Osteoblast (primary cell): ENCODE data around the gene NLGN1. TPM values are rescaled to one million over a fixed set of nuclear protein-coding genes. Genes with fewer than 3 reads are reported as not detected.
A peak's percentile ranks its signal among the peaks of the same experiment; 100 is the strongest.

Source experiments
- DNase-seq: peaks from one replicate; pipeline ENCODE4 v3.0.0; 2011; ENCODE audit warnings: low spot score, mixed read lengths; ENCODE audit not compliant: insufficient read length; ENCODE audit errors: missing footprints
- H2AFZ ChIP-seq: 2 replicates; pipeline ENCODE4 v1.6.0; 2011; ENCODE audit warnings: mild to moderate bottlenecking, low read length
- H3K27ac ChIP-seq: 2 replicates; pipeline ENCODE4 v1.5.1; 2011; ENCODE audit warnings: mild to moderate bottlenecking, low read depth, low read length, moderate library complexity
- H3K27me3 ChIP-seq: 2 replicates; pipeline ENCODE4 v1.6.0; 2012; ENCODE audit warnings: mild to moderate bottlenecking, control low read depth, inconsistent platforms, low read length, moderate library complexity; ENCODE audit not compliant: insufficient read depth
- H3K36me3 ChIP-seq: 2 replicates; pipeline ENCODE4 v1.5.1; 2011; ENCODE audit warnings: mild to moderate bottlenecking, low read length, control low read depth, moderate library complexity; ENCODE audit not compliant: insufficient read depth
- H3K4me1 ChIP-seq: 2 replicates; pipeline ENCODE4 v1.5.1; 2011; ENCODE audit warnings: mild to moderate bottlenecking, low read length, control low read depth, moderate library complexity; ENCODE audit not compliant: insufficient read depth
- H3K4me2 ChIP-seq: 2 replicates; pipeline ENCODE4 v1.6.0; 2011; ENCODE audit warnings: mild to moderate bottlenecking, low read length; ENCODE audit not compliant: insufficient read depth
- H3K4me3 ChIP-seq: fragments of 200-600 bp; sonication (generic); 3 replicates; pipeline ENCODE4 v1.5.1; 2012; ENCODE audit warnings: mild to moderate bottlenecking, low read length, inconsistent platforms; ENCODE audit not compliant: insufficient read depth
- H3K79me2 ChIP-seq: 2 replicates; pipeline ENCODE4 v1.6.0; 2012; ENCODE audit warnings: mild to moderate bottlenecking, low read length, control low read depth, inconsistent platforms; ENCODE audit not compliant: insufficient read depth
- H3K9me3 ChIP-seq: 2 replicates; pipeline ENCODE4 v1.5.1; 2011; ENCODE audit warnings: low read depth, low read length, control low read depth
- H4K20me1 ChIP-seq: 2 replicates; pipeline ENCODE4 v1.6.0; 2012; ENCODE audit warnings: mild to moderate bottlenecking, low read length, control low read depth; ENCODE audit not compliant: insufficient read depth
- total RNA-seq: library from RNA; depleted of rRNA; stranded (reverse); fragments of >200 nt; gene quantifications from 2 replicates; pipeline ENCODE4 v1.2.3, GENCODE V29; 2012
- TF ChIP-seq, protein P1 (sequence below): IDR thresholded peaks from 2 replicates; pipeline ENCODE4 v1.5.1; 2011; ENCODE audit warnings: mild to moderate bottlenecking, low read depth, low read length, moderate library complexity; ENCODE audit errors: extremely low read depth

The NLGN1 gene
- total RNA-seq, 1 donor = 9.0 TPM

DNA sequence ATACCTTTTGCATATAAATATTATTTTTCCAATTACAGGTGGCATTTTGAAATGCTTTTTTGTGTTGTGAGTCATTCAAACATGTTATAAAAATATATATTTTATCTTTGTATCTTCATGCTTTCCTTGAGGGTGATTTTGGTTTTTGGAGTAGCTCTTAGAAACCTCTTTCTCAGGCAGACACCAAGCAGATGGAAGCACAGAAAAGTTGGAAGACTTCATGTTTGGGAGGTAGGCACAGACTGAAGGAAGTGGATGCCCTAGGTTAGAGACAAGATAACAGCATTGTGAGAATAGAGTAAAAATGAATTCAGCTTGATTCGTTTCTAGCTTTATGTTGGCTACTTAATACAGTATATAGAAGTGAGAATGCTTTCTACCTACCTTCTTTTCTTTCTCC is 338.3 kb downstream of the NLGN1 start:
- DNase-seq = no peak
- Histone ChIP-seq H3K4me1 (peaks cover 8% of the 10 kb centered on the region), H3K27ac (no peak overlapping the region), H4K20me1 (no peaks in the 10 kb centered on the region), H3K27me3 (no peaks in the 10 kb centered on the region), H2AFZ (no peak overlapping the region), H3K4me3 (no peak overlapping the region), H3K4me2 (no peak overlapping the region), H3K9me3 (no peaks in the 10 kb centered on the region), H3K36me3 (no peaks in the 10 kb centered on the region), H3K79me2 (no peaks in the 10 kb centered on the region)
- TF ChIP-seq, protein P1, sequence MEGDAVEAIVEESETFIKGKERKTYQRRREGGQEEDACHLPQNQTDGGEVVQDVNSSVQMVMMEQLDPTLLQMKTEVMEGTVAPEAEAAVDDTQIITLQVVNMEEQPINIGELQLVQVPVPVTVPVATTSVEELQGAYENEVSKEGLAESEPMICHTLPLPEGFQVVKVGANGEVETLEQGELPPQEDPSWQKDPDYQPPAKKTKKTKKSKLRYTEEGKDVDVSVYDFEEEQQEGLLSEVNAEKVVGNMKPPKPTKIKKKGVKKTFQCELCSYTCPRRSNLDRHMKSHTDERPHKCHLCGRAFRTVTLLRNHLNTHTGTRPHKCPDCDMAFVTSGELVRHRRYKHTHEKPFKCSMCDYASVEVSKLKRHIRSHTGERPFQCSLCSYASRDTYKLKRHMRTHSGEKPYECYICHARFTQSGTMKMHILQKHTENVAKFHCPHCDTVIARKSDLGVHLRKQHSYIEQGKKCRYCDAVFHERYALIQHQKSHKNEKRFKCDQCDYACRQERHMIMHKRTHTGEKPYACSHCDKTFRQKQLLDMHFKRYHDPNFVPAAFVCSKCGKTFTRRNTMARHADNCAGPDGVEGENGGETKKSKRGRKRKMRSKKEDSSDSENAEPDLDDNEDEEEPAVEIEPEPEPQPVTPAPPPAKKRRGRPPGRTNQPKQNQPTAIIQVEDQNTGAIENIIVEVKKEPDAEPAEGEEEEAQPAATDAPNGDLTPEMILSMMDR = no peak

DNA sequence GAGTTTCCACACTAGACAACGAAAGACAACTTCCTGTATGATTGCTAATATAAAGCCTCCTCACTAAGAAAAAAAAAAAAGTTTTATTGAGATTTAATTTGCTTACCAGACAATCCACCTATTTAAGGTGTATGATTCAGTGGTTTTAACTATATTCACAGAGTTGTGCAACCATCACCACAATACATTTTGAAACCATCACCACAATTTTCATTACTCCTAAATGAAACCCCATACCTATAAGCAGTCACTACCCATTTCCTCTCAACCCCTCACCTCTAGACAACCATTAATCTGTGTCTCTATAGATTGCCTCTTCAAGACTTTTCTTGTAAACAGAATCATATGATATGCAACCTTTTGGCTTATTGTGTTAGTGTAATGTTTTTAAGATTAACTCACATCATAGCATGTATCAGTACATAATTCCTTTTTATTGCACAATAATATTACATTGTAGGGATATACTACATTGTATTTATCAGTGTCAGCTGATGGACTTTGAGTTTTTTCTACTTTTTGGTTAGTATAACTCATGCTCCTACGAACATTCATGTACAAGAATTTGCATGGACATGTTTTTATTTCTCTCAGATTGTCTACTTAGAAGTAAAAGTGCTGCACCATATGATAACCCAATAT is 339.7 kb downstream of the NLGN1 start:
- no peaks in the 10 kb centered on the region for H4K20me1 ChIP-seq
- H3K9me3 ChIP-seq = no peaks in the 10 kb centered on the region
- H3K4me3 ChIP-seq = no peak overlapping the region
- H3K79me2 ChIP-seq = no peaks in the 10 kb centered on the region
- peak overlapping the region; percentile 7 for H2AFZ ChIP-seq
- no peak for DNase-seq
- H3K4me1 ChIP-seq = peaks cover 20% of the 10 kb centered on the region
- H3K27me3 ChIP-seq = no peaks in the 10 kb centered on the region
- no peaks in the 10 kb centered on the region for H3K36me3 ChIP-seq
- no peak overlapping the region for H3K4me2 ChIP-seq
- H3K27ac ChIP-seq = no peak overlapping the region
- TF ChIP-seq, protein P1 = no peak

GRCh38 chr3:173739726-173740125 is 342.2 kb downstream of the NLGN1 start:
- H3K36me3 ChIP-seq = no peaks in the 10 kb centered on the region
- no peak for DNase-seq
- peak overlapping the region; percentile 59 for H3K27ac ChIP-seq

DNA sequence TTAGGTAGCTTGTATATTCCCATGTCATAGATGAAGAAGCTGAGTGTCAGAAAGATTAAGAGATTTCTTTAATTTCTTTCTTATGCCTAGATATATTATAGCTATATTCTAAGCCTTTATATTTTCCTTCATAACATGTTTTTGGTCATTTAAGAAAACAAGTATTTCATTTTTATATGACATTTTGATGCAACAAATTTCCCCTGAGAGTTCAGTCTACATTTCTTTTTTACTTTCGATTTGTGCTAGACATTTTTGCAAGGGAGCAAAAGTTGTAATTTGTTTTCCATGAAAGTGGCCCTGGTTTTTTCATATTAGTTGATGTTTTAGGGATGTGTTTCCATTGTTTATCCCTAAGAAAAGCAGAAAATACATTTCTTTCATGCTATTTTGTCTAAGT is 344.9 kb downstream of the NLGN1 start:
- no peaks in the 10 kb centered on the region for H4K20me1 ChIP-seq
- H3K4me2 ChIP-seq = peak overlapping the region; percentile 71
- H3K27ac ChIP-seq = peak overlapping the region; percentile 45
- DNase-seq = no peak
- no peak overlapping the region for H2AFZ ChIP-seq
- H3K79me2 ChIP-seq = no peaks in the 10 kb centered on the region
- no peaks in the 10 kb centered on the region for H3K9me3 ChIP-seq
- TF ChIP-seq, protein P1 = no peak
- H3K4me3 ChIP-seq = peak overlapping the region; percentile 13
- peaks cover 46% of the 10 kb centered on the region for H3K4me1 ChIP-seq
- H3K36me3 ChIP-seq = no peaks in the 10 kb centered on the region
- no peaks in the 10 kb centered on the region for H3K27me3 ChIP-seq

More at GRCh38 chr3:173739726-173740125, 342.2 kb downstream of the NLGN1 start:
- Histone ChIP-seq H3K4me3 (no peak overlapping the region), H2AFZ (no peak overlapping the region), H3K4me2 (peak overlapping the region; percentile 2), H4K20me1 (no peaks in the 10 kb centered on the region), H3K27me3 (no peaks in the 10 kb centered on the region), H3K79me2 (no peaks in the 10 kb centered on the region), H3K9me3 (no peaks in the 10 kb centered on the region), H3K4me1 (peaks cover 35% of the 10 kb centered on the region)
- TF ChIP-seq, protein P1 = no peak
